MCF 10A (cell line): ENCODE results near the gene NABP2. TPM values are rescaled to one million over a fixed set of nuclear protein-coding genes. Genes with fewer than 3 reads are reported as not detected.
A peak's percentile ranks its signal among the peaks of the same experiment; 100 is the strongest.

Source experiments
- BruUV-seq: library from RNA; stranded (reverse); fragments of 400-500 nt; replicated peaks from 2 replicates; lab custom pipeline; 2021; lab: Mats Ljungman, UMichigan
- CTCF ChIA-PET: fragments of 300-600 bp; sonication (Branson Sonifier 250); formaldehyde crosslinking; extraction: SDS; loops from one replicate; lab custom pipeline; 2021; ENCODE audit warnings: antibody characterized with exemption, inconsistent platforms; lab: Yijun Ruan, JAX
- POLR2A ChIA-PET: fragments of 300-600, 350-650 bp; sonication (Branson Sonifier 250); formaldehyde crosslinking; extraction: SDS; loops from one replicate; lab custom pipeline; 2020; ENCODE audit warnings: antibody characterized with exemption, inconsistent platforms; lab: Yijun Ruan, JAX
- DNase-seq: peaks from one replicate; pipeline ENCODE4 v3.0.0-alpha.2; 2018; ENCODE audit not compliant: unreplicated experiment
- H3K27ac Mint-ChIP-seq: one replicate; pipeline ENCODE4 v1.8.0; 2022; ENCODE audit warnings: mild to moderate bottlenecking, low read depth, mixed read lengths; ENCODE audit not compliant: unreplicated experiment
- H3K27me3 Mint-ChIP-seq: one replicate; pipeline ENCODE4 v1.8.0; 2022; ENCODE audit warnings: mixed read lengths; ENCODE audit not compliant: insufficient read depth, unreplicated experiment
- H3K36me3 Mint-ChIP-seq: one replicate; pipeline ENCODE4 v1.8.0; 2022; ENCODE audit warnings: mild to moderate bottlenecking, moderate library complexity, mixed read lengths; ENCODE audit not compliant: insufficient read depth, unreplicated experiment
- H3K4me1 Mint-ChIP-seq: one replicate; pipeline ENCODE4 v1.8.0; 2022; ENCODE audit warnings: mixed read lengths; ENCODE audit not compliant: insufficient read depth, unreplicated experiment
- H3K4me3 Mint-ChIP-seq: one replicate; pipeline ENCODE4 v1.8.0; 2022; ENCODE audit warnings: mild to moderate bottlenecking, moderate library complexity, mixed read lengths; ENCODE audit not compliant: unreplicated experiment
- H3K9me3 Mint-ChIP-seq: one replicate; pipeline ENCODE4 v1.8.0; 2022; ENCODE audit warnings: mixed read lengths; ENCODE audit not compliant: unreplicated experiment
- intact Hi-C: fragments of 100-400 bp; cut with micrococcal nuclease; formaldehyde crosslinking; loops from 2 replicates; pipeline ENCODE4 v1.14.1; 2022
- total RNA-seq: library from RNA; stranded (reverse); gene quantifications from 2 replicates; pipeline ENCODE4 v1.2.3, GENCODE V29; 2022
- TF ChIP-seq, protein P1 (sequence below): fragments of 200-600 bp; IDR thresholded peaks from one replicate; pipeline ENCODE4 v1.8.0; 2022; ENCODE audit warnings: antibody characterized with exemption, mild to moderate bottlenecking; ENCODE audit not compliant: unreplicated experiment

NABP2 gene
- total RNA-seq, 1 experiment from 2014 or later = 53.3 TPM

DNA sequence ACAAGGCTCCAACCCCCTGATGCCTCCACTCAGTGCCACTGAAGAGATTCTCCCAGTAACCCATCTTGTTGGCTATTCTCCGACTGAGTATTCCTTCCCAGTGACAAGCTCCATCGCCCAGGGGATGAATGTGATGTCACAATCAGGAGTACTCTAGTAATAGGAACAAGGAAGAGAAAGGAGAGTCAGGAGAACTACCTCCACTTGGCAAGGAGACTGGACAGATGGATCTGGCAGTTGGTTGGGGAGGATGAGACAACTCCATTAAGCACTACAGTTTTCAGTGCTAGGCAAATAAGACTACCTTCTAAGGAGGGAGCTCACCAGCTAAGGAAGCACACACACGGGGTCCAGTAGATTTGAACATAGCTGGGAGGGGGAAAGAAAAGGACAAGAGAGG is 7.7 kb upstream of the NABP2 start:
- POLR2A ChIA-PET = interaction anchor here (0.7 to 1.9 kb wide), 2 partner anchors 9 to 14 kb away, joined by 3 to 4 read pairs; no protein-coding TSS in a partner anchor
- Mint-ChIP-seq H3K4me1 (peaks cover 11% of the 10 kb centered on the region), H3K27me3 (no peaks in the 10 kb centered on the region), H3K27ac (peak overlapping the region; percentile 47), H3K4me3 (no peak overlapping the region), H3K9me3 (no peaks in the 10 kb centered on the region), H3K36me3 (peaks cover 54% of the 10 kb centered on the region)
- TF ChIP-seq, protein P1, sequence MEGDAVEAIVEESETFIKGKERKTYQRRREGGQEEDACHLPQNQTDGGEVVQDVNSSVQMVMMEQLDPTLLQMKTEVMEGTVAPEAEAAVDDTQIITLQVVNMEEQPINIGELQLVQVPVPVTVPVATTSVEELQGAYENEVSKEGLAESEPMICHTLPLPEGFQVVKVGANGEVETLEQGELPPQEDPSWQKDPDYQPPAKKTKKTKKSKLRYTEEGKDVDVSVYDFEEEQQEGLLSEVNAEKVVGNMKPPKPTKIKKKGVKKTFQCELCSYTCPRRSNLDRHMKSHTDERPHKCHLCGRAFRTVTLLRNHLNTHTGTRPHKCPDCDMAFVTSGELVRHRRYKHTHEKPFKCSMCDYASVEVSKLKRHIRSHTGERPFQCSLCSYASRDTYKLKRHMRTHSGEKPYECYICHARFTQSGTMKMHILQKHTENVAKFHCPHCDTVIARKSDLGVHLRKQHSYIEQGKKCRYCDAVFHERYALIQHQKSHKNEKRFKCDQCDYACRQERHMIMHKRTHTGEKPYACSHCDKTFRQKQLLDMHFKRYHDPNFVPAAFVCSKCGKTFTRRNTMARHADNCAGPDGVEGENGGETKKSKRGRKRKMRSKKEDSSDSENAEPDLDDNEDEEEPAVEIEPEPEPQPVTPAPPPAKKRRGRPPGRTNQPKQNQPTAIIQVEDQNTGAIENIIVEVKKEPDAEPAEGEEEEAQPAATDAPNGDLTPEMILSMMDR = no peak
- DNase-seq = no peak
- no TSS peak for BruUV-seq
- CTCF ChIA-PET = interaction anchor here (0.7 to 3.7 kb wide), 5 partner anchors 9 to 169 kb away, joined by 4 to 26 read pairs (median 5); partner anchors contain the start of gene SMARCC2
- intact Hi-C loops = no loop called here

DNA sequence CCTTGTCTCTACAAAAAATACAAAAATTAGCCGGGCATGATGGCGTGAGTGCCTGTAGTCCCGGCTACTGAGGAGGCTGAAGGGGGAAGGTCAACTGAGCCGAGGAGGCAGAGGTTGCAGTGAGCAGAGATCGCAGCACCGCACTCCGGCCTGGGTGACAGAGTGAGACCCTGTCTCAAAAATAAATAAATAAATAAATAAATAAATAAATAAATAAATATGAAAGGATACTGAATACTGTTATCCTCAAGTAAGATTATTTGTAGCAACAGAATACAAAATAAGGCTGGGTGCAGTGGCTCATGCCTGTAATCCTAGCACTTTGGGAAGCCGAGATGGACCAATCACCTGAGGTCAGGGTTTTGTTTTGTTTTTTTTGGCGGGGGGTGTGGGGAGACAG is 4.3 kb upstream of the NABP2 start:
- no peaks in the 10 kb centered on the region for H3K9me3 Mint-ChIP-seq
- H3K4me1 Mint-ChIP-seq = peaks cover 27% of the 10 kb centered on the region
- peak overlapping the region; percentile 99 for H3K4me3 Mint-ChIP-seq
- TF ChIP-seq, protein P1 = no peak
- H3K27ac Mint-ChIP-seq = no peak overlapping the region
- BruUV-seq = no TSS peak
- POLR2A ChIA-PET = interaction anchor here (0.9 to 4.0 kb wide), 7 partner anchors 9 to 140 kb away, joined by 3 to 108 read pairs (median 25); partner anchors contain the start of genes RPL41, SMARCC2, STAT2 and ZC3H10
- no peaks in the 10 kb centered on the region for H3K27me3 Mint-ChIP-seq
- H3K36me3 Mint-ChIP-seq = peaks cover 21% of the 10 kb centered on the region
- intact Hi-C loops = loop anchor here (10.0 kb wide), 1 partner anchor 485 kb away; no protein-coding TSS in a partner anchor
- CTCF ChIA-PET = interaction anchor here (1.0 to 1.6 kb wide), 2 partner anchors 30 to 37 kb away, joined by 4 to 7 read pairs; no protein-coding TSS in a partner anchor
- DNase-seq = no peak

DNA sequence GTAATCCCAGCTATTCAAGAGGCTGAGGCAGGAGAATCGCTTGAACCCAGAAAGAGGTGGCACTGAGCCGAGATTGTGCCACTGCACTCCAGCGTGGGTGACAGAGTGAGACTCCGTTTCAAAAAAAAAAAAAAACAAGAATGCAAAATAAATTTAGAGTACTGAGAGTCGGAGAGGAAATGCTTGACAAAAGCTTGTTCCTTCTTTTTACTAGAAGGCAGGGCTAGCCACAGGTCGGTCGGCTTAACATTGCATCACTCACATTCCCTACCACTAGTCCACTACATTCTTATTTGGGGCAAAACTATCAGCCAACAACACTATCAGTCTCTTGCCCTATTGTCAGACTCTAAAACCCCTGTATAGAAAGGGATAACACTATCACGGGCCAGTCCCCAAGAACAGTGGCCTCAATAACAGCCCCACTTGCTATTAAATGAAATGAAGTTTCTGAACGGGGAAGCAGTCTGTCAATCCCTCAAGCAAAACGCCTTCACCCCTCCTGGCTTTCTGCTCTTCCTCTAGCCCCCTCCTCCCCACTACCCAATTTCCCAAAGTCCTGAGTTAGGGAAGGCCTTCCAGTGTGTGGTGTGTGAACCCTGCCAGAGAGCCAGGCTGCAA is 3.4 kb upstream of the NABP2 start:
- ChIA-PET CTCF (interaction anchor here (0.6 to 2.9 kb wide), 9 partner anchors 14 to 1253 kb away, joined by 3 to 36 read pairs (median 4); partner anchors contain the start of genes ANKRD52, TIMELESS and ZC3H10), POLR2A (interaction anchor here (0.7 to 4.0 kb wide), 27 partner anchors 10 to 505 kb away, joined by 3 to 108 read pairs (median 10); partner anchors contain the start of genes ANKRD52, CNPY2, MYL6 and NACA)
- Mint-ChIP-seq H3K27me3 (no peaks in the 10 kb centered on the region), H3K4me3 (peak overlapping the region; percentile 99), H3K36me3 (peaks cover 12% of the 10 kb centered on the region), H3K27ac (peak overlapping the region; percentile 97), H3K9me3 (no peaks in the 10 kb centered on the region), H3K4me1 (peaks cover 30% of the 10 kb centered on the region)
- peak; percentile 46 for DNase-seq
- no TSS peak for BruUV-seq
- TF ChIP-seq, protein P1 = no peak
- intact Hi-C loops = loop anchor here (10.0 kb wide), 1 partner anchor 486 kb away; no protein-coding TSS in a partner anchor

DNA sequence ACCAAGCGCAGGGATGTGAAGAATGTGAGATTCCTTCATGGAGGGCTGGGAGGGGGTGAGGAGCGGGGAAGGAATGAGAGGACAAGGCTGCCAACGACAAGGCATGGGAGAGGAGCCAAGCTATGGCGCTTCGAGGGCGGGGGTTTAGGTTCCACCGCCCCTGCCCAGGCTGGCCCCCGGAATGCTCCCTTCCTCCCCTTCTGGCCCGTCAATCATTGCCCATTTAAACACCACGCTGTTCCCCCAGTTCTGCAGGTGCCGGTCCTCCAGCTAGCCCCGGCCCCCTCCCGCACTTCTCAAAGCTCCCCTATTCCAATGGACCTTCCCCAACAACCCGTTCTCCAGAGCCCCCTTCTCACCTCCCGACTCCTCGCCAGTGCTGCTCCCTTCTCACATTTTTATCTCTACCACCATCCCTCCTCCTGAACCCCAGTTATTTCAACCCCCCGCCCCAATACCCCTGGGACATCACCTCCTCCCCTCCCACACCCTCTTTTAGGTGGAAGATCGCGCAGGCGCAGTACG is 2.8 kb upstream of the NABP2 start:
- Mint-ChIP-seq H3K4me1 (peaks cover 30% of the 10 kb centered on the region), H3K27me3 (no peaks in the 10 kb centered on the region), H3K36me3 (peaks cover 13% of the 10 kb centered on the region), H3K27ac (peak overlapping the region; percentile 97), H3K9me3 (no peaks in the 10 kb centered on the region), H3K4me3 (peak overlapping the region; percentile 99)
- peak; percentile 58 for DNase-seq
- TF ChIP-seq, protein P1 = no peak
- CTCF ChIA-PET = interaction anchor here (0.6 to 2.9 kb wide), 17 partner anchors 12 to 1253 kb away, joined by 3 to 36 read pairs (median 6); partner anchors contain the start of genes ANKRD52, SMARCC2, TIMELESS and ZC3H10
- BruUV-seq = TSS peak; percentile 74
- POLR2A ChIA-PET = interaction anchor here (0.6 to 4.0 kb wide), 38 partner anchors 10 to 504 kb away, joined by 3 to 108 read pairs (median 8); partner anchors contain the start of genes ANKRD52, ATP5F1B, CNPY2 and ESYT1
- intact Hi-C loops = loop anchor here (10.0 kb wide), 1 partner anchor 486 kb away; no protein-coding TSS in a partner anchor
